GM15510 (cell line): Measurements from ENCODE around the gene TCERG1L.

Source experiments
- POLR2A ChIP-seq: IDR thresholded peaks from 3 replicates; pipeline ENCODE4 v1.6.1; 2011; ENCODE audit warnings: borderline replicate concordance; ENCODE audit not compliant: insufficient read length; ENCODE audit errors: extremely low read depth

Gene TCERG1L

GRCh38 chr10:131288648-131289047, 22.9 kb downstream of the TCERG1L start:
- no peak for TF ChIP-seq POLR2A

- TF ChIP-seq POLR2A, result no peak
Observed at GRCh38 chr10:131282961-131283360, 28.6 kb downstream of the TCERG1L start.

- no peak for TF ChIP-seq POLR2A
Observed at GRCh38 chr10:131280101-131280500, 31.4 kb downstream of the TCERG1L start.

- TF ChIP-seq POLR2A, result no peak
Observed at GRCh38 chr10:131279516-131279915, 32.0 kb downstream of the TCERG1L start.

- TF ChIP-seq POLR2A, result no peak
Observed at GRCh38 chr10:131277969-131278368, 33.6 kb downstream of the TCERG1L start.

- no peak for TF ChIP-seq POLR2A
Observed at GRCh38 chr10:131277278-131277677, 34.2 kb downstream of the TCERG1L start.

- no peak for TF ChIP-seq POLR2A
Observed at GRCh38 chr10:131275691-131276090, 35.8 kb downstream of the TCERG1L start.

GRCh38 chr10:131274883-131275282, 36.6 kb downstream of the TCERG1L start:
- TF ChIP-seq POLR2A, result no peak

GRCh38 chr10:131274133-131274880, 37.2 kb downstream of the TCERG1L start:
- TF ChIP-seq POLR2A, result no peak

- TF ChIP-seq POLR2A, result no peak
Observed at GRCh38 chr10:131273476-131273875, 38.0 kb downstream of the TCERG1L start.

GRCh38 chr10:131272897-131273451, 38.5 kb downstream of the TCERG1L start:
- TF ChIP-seq POLR2A, result no peak

GRCh38 chr10:131271966-131272365, 39.6 kb downstream of the TCERG1L start:
- no peak for TF ChIP-seq POLR2A

GRCh38 chr10:131271195-131271880, 40.2 kb downstream of the TCERG1L start:
- TF ChIP-seq POLR2A, result no peak

- no peak for TF ChIP-seq POLR2A
Observed at GRCh38 chr10:131270461-131271190, 40.9 kb downstream of the TCERG1L start.
